Measurements from ENCODE around the gene GNB1. TPM values are rescaled to one million over a fixed set of nuclear protein-coding genes. Genes with fewer than 3 reads are reported as not detected.
"Not testable (repeated sequence)": the region's sequence is repeated elsewhere in the genome, so short reads cannot be mapped to it uniquely, and the experiment has no call there.

The GNB1 gene
- 100 to 1,000 TPM; 360 to 394 TPM for total RNA-seq

GRCh38 chr1:1890506-1891348, at the start of gene GNB1:
GNB1 (minus strand) TSS chr1:1891087; CDS start chr1:1825453, 65,634 bp downstream.
- peak within 1 kb of the TSS; percentile 87 for H3K27ac Mint-ChIP-seq
- H3K4me3 Mint-ChIP-seq = peak within 1 kb of the TSS; percentile 84
- H3K4me1 Mint-ChIP-seq = peaks cover 50% of the 10 kb centered on the region
- peak; percentile 94 for DNase-seq
- H3K36me3 Mint-ChIP-seq = peaks cover 20% of the 10 kb centered on the region
- peaks cover 1% of the 10 kb centered on the region for H3K9me3 Mint-ChIP-seq
- H3K27me3 Mint-ChIP-seq = no peaks in the 10 kb centered on the region

- H3K9me3 Mint-ChIP-seq = peaks cover 2% of the 10 kb centered on the region
- H3K4me1 Mint-ChIP-seq = no peaks in the 10 kb centered on the region
Observed at GRCh38 chr1:1940123-1940425, 49.2 kb upstream of the GNB1 start.

GRCh38 chr1:1939296-1940122, 48.6 kb upstream of the GNB1 start:
- no peaks in the 10 kb centered on the region for H3K36me3 Mint-ChIP-seq
- peaks cover 2% of the 10 kb centered on the region for H3K9me3 Mint-ChIP-seq
- H3K27ac Mint-ChIP-seq = no peak overlapping the region
- H3K4me1 Mint-ChIP-seq = no peaks in the 10 kb centered on the region
- H3K4me3 Mint-ChIP-seq = no peak overlapping the region
- H3K27me3 Mint-ChIP-seq = peaks cover 4% of the 10 kb centered on the region
- DNase-seq = no peak

More at GRCh38 chr1:1940123-1940425, 49.2 kb upstream of the GNB1 start:
- Mint-ChIP-seq H3K4me3 (no peak overlapping the region), H3K36me3 (no peaks in the 10 kb centered on the region), H3K27me3 (peaks cover 4% of the 10 kb centered on the region), H3K27ac (no peak overlapping the region)
- no peak for DNase-seq

- DNase-seq = no peak
- Mint-ChIP-seq H3K4me1 (no peaks in the 10 kb centered on the region), H3K9me3 (peaks cover 2% of the 10 kb centered on the region), H3K27me3 (peaks cover 4% of the 10 kb centered on the region), H3K36me3 (no peaks in the 10 kb centered on the region), H3K4me3 (no peak overlapping the region), H3K27ac (no peak overlapping the region)
Observed at GRCh38 chr1:1938613-1939295, 47.9 kb upstream of the GNB1 start.

GRCh38 chr1:1938276-1938573, 47.3 kb upstream of the GNB1 start:
- Mint-ChIP-seq H3K27me3 (peaks cover 4% of the 10 kb centered on the region), H3K27ac (no peak overlapping the region), H3K9me3 (peaks cover 2% of the 10 kb centered on the region), H3K4me1 (no peaks in the 10 kb centered on the region), H3K36me3 (no peaks in the 10 kb centered on the region), H3K4me3 (no peak overlapping the region)
- no peak for DNase-seq

- Mint-ChIP-seq H3K27ac (no peak overlapping the region), H3K36me3 (no peaks in the 10 kb centered on the region), H3K9me3 (peaks cover 2% of the 10 kb centered on the region), H3K4me1 (no peaks in the 10 kb centered on the region), H3K4me3 (no peak overlapping the region), H3K27me3 (peaks cover 4% of the 10 kb centered on the region)
- no peak for DNase-seq
Observed at GRCh38 chr1:1937549-1938275, 46.8 kb upstream of the GNB1 start.

- no peak for DNase-seq
- no peaks in the 10 kb centered on the region for H3K36me3 Mint-ChIP-seq
- H3K27me3 Mint-ChIP-seq = peaks cover 4% of the 10 kb centered on the region
- no peak overlapping the region for H3K4me3 Mint-ChIP-seq
- H3K9me3 Mint-ChIP-seq = peaks cover 2% of the 10 kb centered on the region
- H3K4me1 Mint-ChIP-seq = no peaks in the 10 kb centered on the region
- H3K27ac Mint-ChIP-seq = no peak overlapping the region
Observed at GRCh38 chr1:1937061-1937460, 46.2 kb upstream of the GNB1 start.

- DNase-seq, H3K4me3 Mint-ChIP-seq, H3K9me3 Mint-ChIP-seq, H3K36me3 Mint-ChIP-seq, H3K4me1 Mint-ChIP-seq, H3K27me3 Mint-ChIP-seq, H3K27ac Mint-ChIP-seq: not testable (repeated sequence)
Observed at GRCh38 chr1:1934848-1935247, 44.0 kb upstream of the GNB1 start.

GRCh38 chr1:1929639-1930545, 39.0 kb upstream of the GNB1 start:
- DNase-seq = no peak
- Mint-ChIP-seq H3K36me3 (no peaks in the 10 kb centered on the region), H3K4me1 (no peaks in the 10 kb centered on the region), H3K4me3 (no peak overlapping the region), H3K27ac (peak overlapping the region; percentile 25), H3K9me3 (no peaks in the 10 kb centered on the region), H3K27me3 (no peaks in the 10 kb centered on the region)

GRCh38 chr1:1929102-1929638, 38.3 kb upstream of the GNB1 start:
- no peak for DNase-seq
- Mint-ChIP-seq H3K4me1 (no peaks in the 10 kb centered on the region), H3K27me3 (no peaks in the 10 kb centered on the region), H3K9me3 (no peaks in the 10 kb centered on the region), H3K36me3 (no peaks in the 10 kb centered on the region), H3K4me3 (no peak overlapping the region), H3K27ac (no peak overlapping the region)

GRCh38 chr1:1928231-1929101, 37.6 kb upstream of the GNB1 start:
- H3K27ac Mint-ChIP-seq = no peak overlapping the region
- no peaks in the 10 kb centered on the region for H3K36me3 Mint-ChIP-seq
- no peaks in the 10 kb centered on the region for H3K9me3 Mint-ChIP-seq
- H3K4me1 Mint-ChIP-seq = no peaks in the 10 kb centered on the region
- H3K4me3 Mint-ChIP-seq = no peak overlapping the region
- no peak for DNase-seq
- no peaks in the 10 kb centered on the region for H3K27me3 Mint-ChIP-seq

- no peaks in the 10 kb centered on the region for H3K36me3 Mint-ChIP-seq
- no peak overlapping the region for H3K4me3 Mint-ChIP-seq
- no peak overlapping the region for H3K27ac Mint-ChIP-seq
- H3K4me1 Mint-ChIP-seq = no peaks in the 10 kb centered on the region
- H3K27me3 Mint-ChIP-seq = no peaks in the 10 kb centered on the region
- DNase-seq = no peak
- no peaks in the 10 kb centered on the region for H3K9me3 Mint-ChIP-seq
Observed at GRCh38 chr1:1927751-1928150, 36.9 kb upstream of the GNB1 start.

All from activated naive CD8-positive, alpha-beta T cell treated with anti-CD3 and anti-CD28 coated beads for 36 hours (primary cell).